Measurements from ENCODE around the gene SMIM28. TPM values are rescaled to one million over a fixed set of nuclear protein-coding genes. Genes with fewer than 3 reads are reported as not detected.

Gene SMIM28
- polyA plus RNA-seq, 1 donor from 2014 or later: not detected

DNA sequence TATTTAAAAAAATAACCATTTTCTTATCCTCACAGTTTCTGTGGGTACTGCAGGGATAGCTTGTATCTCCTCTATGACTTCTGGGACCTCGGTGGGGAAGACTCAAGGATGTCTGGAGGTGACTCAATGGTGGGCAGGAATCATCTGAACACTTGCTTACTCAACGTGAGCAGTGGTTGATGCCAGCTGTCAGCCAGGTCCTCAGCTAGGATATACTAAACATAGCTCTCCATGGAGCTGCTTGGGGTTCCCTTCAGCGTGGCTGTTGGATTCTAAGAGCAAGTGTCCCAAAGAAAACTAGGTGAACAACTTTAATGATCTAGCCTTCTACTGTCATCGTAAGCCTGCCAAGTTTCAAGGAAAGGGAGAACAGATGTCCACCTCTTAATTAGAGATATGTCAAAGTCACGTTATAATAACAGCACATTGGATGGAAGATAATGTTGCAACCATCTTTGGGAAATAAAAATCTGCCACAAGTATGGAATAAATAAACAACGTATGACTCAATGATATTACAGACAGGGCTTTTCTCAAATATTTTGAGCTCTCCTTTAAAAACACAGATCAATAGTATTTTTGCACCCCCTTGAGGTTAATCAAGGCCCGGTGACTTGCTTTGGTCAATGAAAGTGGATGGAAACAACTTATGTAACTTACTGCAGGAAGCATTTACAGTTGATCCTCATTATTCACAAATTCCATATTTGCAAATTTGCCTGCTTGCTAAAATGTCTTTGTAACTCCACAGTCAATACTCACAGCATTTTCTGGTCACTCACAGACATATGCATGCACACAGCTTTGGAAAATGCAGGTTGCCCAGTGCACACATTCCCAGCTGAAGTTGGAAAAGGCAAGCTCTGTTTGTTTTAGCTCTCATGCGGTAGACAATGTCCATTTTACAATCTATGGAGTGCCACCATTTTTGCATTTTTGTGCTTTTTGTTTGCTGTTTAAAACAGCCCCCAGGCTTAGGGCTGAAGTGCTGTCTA is 19.7 kb downstream of the SMIM28 start:
- H3K27me3 ChIP-seq (ENCODE audit: insufficient read depth, low read depth, low read length): no peaks in the 10 kb centered on the region
- H4K20me1 ChIP-seq (ENCODE audit: insufficient read depth): no peaks in the 10 kb centered on the region
- no peak overlapping the region for H3K9ac ChIP-seq (ENCODE audit: low read length)
- no peak overlapping the region for H2AFZ ChIP-seq (ENCODE audit: low read depth, low read length)
- no peaks in the 10 kb centered on the region for H3F3A ChIP-seq (ENCODE audit: insufficient read depth, low read length, poor library complexity, severe bottlenecking)
- H3K9me2 ChIP-seq (ENCODE audit: insufficient read depth, low read length): no peaks in the 10 kb centered on the region
- H3K36me3 ChIP-seq (ENCODE audit: insufficient read depth, low read length): no peaks in the 10 kb centered on the region
- H3K4me3 ChIP-seq (ENCODE audit: low read length): no peak overlapping the region
- TF ChIP-seq TAF1 (IDR thresholded peaks at IDR 0.05; ENCODE audit: low read depth) (no peak), RAD21 (conservative IDR thresholded peaks at IDR 0.05) (no peak), EZH2 (IDR thresholded peaks at IDR 0.05; ENCODE audit: borderline replicate concordance, insufficient read depth, low read length, poor library complexity, severe bottlenecking) (no peak), SMC3 (conservative IDR thresholded peaks at IDR 0.05; ENCODE audit: poor library complexity) (no peak), REST (IDR thresholded peaks at IDR 0.05; ENCODE audit: borderline replicate concordance) (no peak), POLR2AphosphoS5 (IDR thresholded peaks at IDR 0.05) (no peak), EP300 (conservative IDR thresholded peaks at IDR 0.05; ENCODE audit: poor library complexity, severe bottlenecking) (no peak), MXI1 (conservative IDR thresholded peaks at IDR 0.05; ENCODE audit: poor library complexity, severe bottlenecking) (no peak)
- TF ChIP-seq, protein P1, sequence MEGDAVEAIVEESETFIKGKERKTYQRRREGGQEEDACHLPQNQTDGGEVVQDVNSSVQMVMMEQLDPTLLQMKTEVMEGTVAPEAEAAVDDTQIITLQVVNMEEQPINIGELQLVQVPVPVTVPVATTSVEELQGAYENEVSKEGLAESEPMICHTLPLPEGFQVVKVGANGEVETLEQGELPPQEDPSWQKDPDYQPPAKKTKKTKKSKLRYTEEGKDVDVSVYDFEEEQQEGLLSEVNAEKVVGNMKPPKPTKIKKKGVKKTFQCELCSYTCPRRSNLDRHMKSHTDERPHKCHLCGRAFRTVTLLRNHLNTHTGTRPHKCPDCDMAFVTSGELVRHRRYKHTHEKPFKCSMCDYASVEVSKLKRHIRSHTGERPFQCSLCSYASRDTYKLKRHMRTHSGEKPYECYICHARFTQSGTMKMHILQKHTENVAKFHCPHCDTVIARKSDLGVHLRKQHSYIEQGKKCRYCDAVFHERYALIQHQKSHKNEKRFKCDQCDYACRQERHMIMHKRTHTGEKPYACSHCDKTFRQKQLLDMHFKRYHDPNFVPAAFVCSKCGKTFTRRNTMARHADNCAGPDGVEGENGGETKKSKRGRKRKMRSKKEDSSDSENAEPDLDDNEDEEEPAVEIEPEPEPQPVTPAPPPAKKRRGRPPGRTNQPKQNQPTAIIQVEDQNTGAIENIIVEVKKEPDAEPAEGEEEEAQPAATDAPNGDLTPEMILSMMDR (IDR thresholded peaks at IDR 0.05; ENCODE audit: poor library complexity, severe bottlenecking): no peak
- no peak overlapping the region for H3K4me2 ChIP-seq (ENCODE audit: low read length)
- H3K9me3 ChIP-seq (ENCODE audit: low read length): no peaks in the 10 kb centered on the region
- no peaks in the 10 kb centered on the region for H3K79me2 ChIP-seq (replicated peaks; ENCODE audit: insufficient read depth, low read length)
- no peak overlapping the region for H3K27ac ChIP-seq (ENCODE audit: low read length)

DNA sequence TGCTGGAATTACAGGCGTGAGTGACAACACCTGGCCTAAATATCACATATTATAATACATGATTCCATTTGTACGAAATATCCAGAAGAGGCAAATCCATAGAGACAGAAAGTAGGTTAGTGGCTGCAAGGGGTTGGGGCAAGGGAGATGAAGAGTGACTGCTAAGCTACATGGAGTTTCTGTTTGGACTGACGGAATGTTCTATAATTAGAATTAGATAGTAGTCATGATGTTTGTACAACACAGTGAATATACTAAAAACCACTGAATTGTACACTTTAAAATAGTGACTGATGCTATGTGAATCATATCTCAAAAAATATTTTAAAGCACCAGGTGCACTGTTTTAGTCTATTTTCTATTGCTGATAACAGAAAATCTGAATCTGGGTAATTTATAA is 22.6 kb downstream of the SMIM28 start:
- H3K27me3 ChIP-seq (ENCODE audit: insufficient read depth, low read depth, low read length): peaks cover 16% of the 10 kb centered on the region
- TF ChIP-seq TAF1 (IDR thresholded peaks at IDR 0.05; ENCODE audit: low read depth): no peak
- no peak for TF ChIP-seq EZH2 (IDR thresholded peaks at IDR 0.05; ENCODE audit: borderline replicate concordance, insufficient read depth, low read length, poor library complexity, severe bottlenecking)
- no peak overlapping the region for H3K4me3 ChIP-seq (ENCODE audit: low read length)
- H3K79me2 ChIP-seq (replicated peaks; ENCODE audit: insufficient read depth, low read length): no peaks in the 10 kb centered on the region
- H3K9me3 ChIP-seq (ENCODE audit: low read length): no peaks in the 10 kb centered on the region
- no peaks in the 10 kb centered on the region for H3F3A ChIP-seq (ENCODE audit: insufficient read depth, low read length, poor library complexity, severe bottlenecking)
- H2AFZ ChIP-seq (ENCODE audit: low read depth, low read length): no peak overlapping the region
- no peaks in the 10 kb centered on the region for H4K20me1 ChIP-seq (ENCODE audit: insufficient read depth)
- H3K27ac ChIP-seq (ENCODE audit: low read length): no peak overlapping the region
- no peak overlapping the region for H3K9ac ChIP-seq (ENCODE audit: low read length)
- H3K9me2 ChIP-seq (ENCODE audit: insufficient read depth, low read length): no peaks in the 10 kb centered on the region
- H3K36me3 ChIP-seq (ENCODE audit: insufficient read depth, low read length): no peaks in the 10 kb centered on the region
- no peak overlapping the region for H3K4me2 ChIP-seq (ENCODE audit: low read length)
